SK-N-SH (cell line): ENCODE data around the gene SP100. TPM values are rescaled to one million over a fixed set of nuclear protein-coding genes. Genes with fewer than 3 reads are reported as not detected.

Experiments
- CTCF ChIA-PET: fragments of 300-600, 350-600 bp; formaldehyde crosslinking; extraction: SDS; loops from one replicate; lab custom pipeline; 2021; lab: Yijun Ruan, JAX
- POLR2A ChIA-PET: fragments of 350-600 bp; sonication (Branson Sonifier 250); formaldehyde crosslinking; extraction: SDS; loops from one replicate; lab custom pipeline; 2020; ENCODE audit warnings: antibody characterized with exemption, inconsistent platforms; lab: Yijun Ruan, JAX
- DNase-seq: peaks from one replicate; pipeline ENCODE4 v3.0.0; 2012
- H2AFZ ChIP-seq: fragments of 200-600 bp; sonication (generic); 2 replicates; pipeline ENCODE4 v1.8.1; 2016; ENCODE audit warnings: antibody characterized with exemption, mild to moderate bottlenecking, low read depth
- H3F3A ChIP-seq: fragments of 200-600 bp; sonication (generic); replicated peaks from 2 replicates; pipeline ENCODE3; 2016; ENCODE audit warnings: antibody characterized with exemption, mild to moderate bottlenecking; ENCODE audit not compliant: insufficient read depth
- H3K27ac ChIP-seq, 2 experiments: fragments of 200-500 bp in 1 of 2; fragments of 200-600 bp in 1 of 2; sonication (Bioruptor generic) in 1 of 2; sonication (generic), shearing (Covaris generic) in 1 of 2; 2 replicates each; pipeline versions ENCODE4 v1.5.1 to v1.6.1; 2014 to 2016; ENCODE audit warnings: low read depth in 2 of 2, inconsistent platforms in 1 of 2, low read length in 1 of 2, mild to moderate bottlenecking in 1 of 2, mixed read lengths in 1 of 2
- H3K27me3 ChIP-seq: fragments of 200-600 bp; sonication (generic), shearing (Covaris generic); 2 replicates; pipeline ENCODE4 v1.6.1; 2016; ENCODE audit warnings: mixed run types; ENCODE audit not compliant: insufficient read depth
- H3K36me3 ChIP-seq, 2 experiments: fragments of 200-500 bp in 1 of 2; fragments of 200-600 bp in 1 of 2; sonication (Bioruptor generic) in 1 of 2; sonication (generic) in 1 of 2; replicated peaks in 1 of 2; 2 replicates each; pipeline versions ENCODE3 to v1.5.1; 2014 to 2016; ENCODE audit warnings: low read length in 1 of 2, mild to moderate bottlenecking in 1 of 2; ENCODE audit not compliant: insufficient read depth in 2 of 2, control insufficient read depth in 1 of 2
- H3K4me1 ChIP-seq, 2 experiments: fragments of 200-500 bp in 1 of 2; fragments of 200-600 bp in 1 of 2; sonication (Bioruptor generic) in 1 of 2; sonication (generic), shearing (Covaris generic) in 1 of 2; 2 replicates each; pipeline versions ENCODE4 v1.5.1 to v1.6.1; 2014 to 2016; ENCODE audit warnings: low read depth in 1 of 2, low read length in 1 of 2, mixed run types in 1 of 2; ENCODE audit not compliant: insufficient read depth in 2 of 2, control insufficient read depth in 1 of 2
- H3K4me2 ChIP-seq: fragments of 200-600 bp; sonication (generic), shearing (Covaris generic); 2 replicates; pipeline ENCODE4 v1.6.1; 2017; ENCODE audit warnings: mixed run types
- H3K4me3 ChIP-seq, 2 experiments: fragments of 200-500 bp in 1 of 2; fragments of 200-600 bp in 1 of 2; sonication (Bioruptor generic) in 1 of 2; sonication (generic), shearing (Covaris generic) in 1 of 2; 2 replicates each; pipeline versions ENCODE4 v1.5.1 to v1.8.1; 2014 to 2016; ENCODE audit warnings: low read depth in 2 of 2, inconsistent platforms in 1 of 2, low read length in 1 of 2, mild to moderate bottlenecking in 1 of 2, mixed read lengths in 1 of 2, moderate library complexity in 1 of 2
- H3K79me2 ChIP-seq: fragments of 200-600 bp; sonication (generic); 2 replicates; pipeline ENCODE4 v1.8.1; 2017; ENCODE audit warnings: mild to moderate bottlenecking; ENCODE audit not compliant: insufficient read depth
- H3K9ac ChIP-seq: fragments of 200-600 bp; sonication (generic); 2 replicates; pipeline ENCODE4 v1.6.1; 2017; ENCODE audit warnings: mixed run types
- H3K9me2 ChIP-seq: fragments of 200-600 bp; sonication (generic); 2 replicates; pipeline ENCODE4 v1.6.1; 2017; ENCODE audit warnings: mixed run types
- H3K9me3 ChIP-seq: fragments of 200-600 bp; sonication (generic); 2 replicates; pipeline ENCODE4 v1.6.1; 2017; ENCODE audit warnings: mixed run types, mild to moderate bottlenecking, moderate library complexity
- H4K20me1 ChIP-seq: fragments of 200-600 bp; sonication (generic); 2 replicates; pipeline ENCODE4 v1.6.1; 2017; ENCODE audit warnings: mild to moderate bottlenecking, mixed run types; ENCODE audit not compliant: insufficient read depth
- CHD2 ChIP-seq: fragments of 150-350 bp; IDR thresholded peaks from 2 replicates; pipeline ENCODE4 v1.6.1; 2018; ENCODE audit warnings: low read length; ENCODE audit not compliant: partially characterized antibody
- EZH2phosphoT487 ChIP-seq: fragments of 200-600 bp; sonication (generic); IDR thresholded peaks from 2 replicates; pipeline ENCODE4 v1.6.1; 2017; ENCODE audit warnings: low read depth, mixed run types, mild to moderate bottlenecking, antibody characterized with exemption, moderate library complexity, borderline replicate concordance
- FOSL2 ChIP-seq: IDR thresholded peaks from 2 replicates; pipeline ENCODE4 v1.4.0; 2012; ENCODE audit warnings: low read depth, mild to moderate bottlenecking, moderate library complexity, borderline replicate concordance
- FOXJ3 ChIP-seq: sonication (generic); formaldehyde crosslinking; IDR thresholded peaks from 2 replicates; pipeline ENCODE4 v1.5.1; 2020; ENCODE audit warnings: mild to moderate bottlenecking, missing genetic modification reagents
- GABPA ChIP-seq: IDR thresholded peaks from 2 replicates; pipeline ENCODE4 v1.4.0; 2012; ENCODE audit warnings: low read depth, mild to moderate bottlenecking
- IRF3 ChIP-seq: fragments of 150-350 bp; IDR thresholded peaks from 2 replicates; pipeline ENCODE4 v1.6.1; 2016; ENCODE audit warnings: mild to moderate bottlenecking, low read depth, low read length
- JUND ChIP-seq: IDR thresholded peaks from 2 replicates; pipeline ENCODE4 v1.4.0; 2012
- MEF2A ChIP-seq: IDR thresholded peaks from 2 replicates; pipeline ENCODE4 v1.4.0; 2012; ENCODE audit warnings: low read depth, borderline replicate concordance
- PBX3 ChIP-seq: IDR thresholded peaks from 2 replicates; pipeline ENCODE4; 2012
- POLR2AphosphoS5 ChIP-seq: IDR thresholded peaks from 2 replicates; pipeline ENCODE4 v1.6.1; 2012; ENCODE audit warnings: low read depth, low read length
- RAD21 ChIP-seq: IDR thresholded peaks from 2 replicates; pipeline ENCODE4 v1.6.1; 2012; ENCODE audit warnings: mild to moderate bottlenecking, low read length
- RCOR1 ChIP-seq: fragments of 150-350 bp; IDR thresholded peaks from 2 replicates; pipeline ENCODE4 v1.6.1; 2017; ENCODE audit warnings: antibody characterized with exemption, low read length
- REST ChIP-seq: IDR thresholded peaks from 2 replicates; pipeline ENCODE4 v1.6.1; 2012; ENCODE audit warnings: mild to moderate bottlenecking, low read depth, low read length, moderate library complexity
- RFX5 ChIP-seq: IDR thresholded peaks from 2 replicates; pipeline ENCODE4 v1.6.1; 2012; ENCODE audit warnings: mild to moderate bottlenecking, improper control_type of control experiment, low read length
- RXRA ChIP-seq: IDR thresholded peaks from 2 replicates; pipeline ENCODE4 v1.4.0; 2012; ENCODE audit warnings: low read depth, mild to moderate bottlenecking, borderline replicate concordance
- TEAD4 ChIP-seq: IDR thresholded peaks from 2 replicates; pipeline ENCODE4 v1.4.0; 2012; ENCODE audit warnings: mild to moderate bottlenecking, borderline replicate concordance; ENCODE audit not compliant: insufficient read depth
- YY1 ChIP-seq: IDR thresholded peaks from 2 replicates; pipeline ENCODE4 v1.4.0; 2012; ENCODE audit warnings: low read depth, mild to moderate bottlenecking
- WGBS: methylation state at CpG from one replicate; pipeline ENCODE4 v1.1.6; 2017; ENCODE audit warnings: low lambda C conversion rate; 5-methylcytosine and 5-hydroxymethylcytosine counted together
- polyA plus RNA-seq, 3 experiments: library from polyadenylated mRNA; depleted of rRNA; stranded (reverse); fragments of >200 nt; gene quantifications; 2 replicates each; pipeline ENCODE4 v1.2.3, GENCODE V29; 2012

Gene SP100
- polyA plus RNA-seq, 1 of the 3 experiments (the other 2 are of a cell fraction) = 38.1 TPM

GRCh38 chr2:230583581-230583980 lies 167.6 kb downstream of the SP100 start:
- Histone ChIP-seq H3F3A (no peaks in the 10 kb centered on the region), H3K4me3 (no peak overlapping the region), H3K36me3 (no peaks in the 10 kb centered on the region), H4K20me1 (no peaks in the 10 kb centered on the region), H3K79me2 (no peaks in the 10 kb centered on the region), H3K9me3 (no peaks in the 10 kb centered on the region), H3K9ac (no peak overlapping the region), H3K27ac (no peak overlapping the region), H3K4me2 (no peak overlapping the region), H2AFZ (peak overlapping the region; percentile 4; the same call in 1 of the 2 replicates), H3K9me2 (no peaks in the 10 kb centered on the region)
- ChIA-PET CTCF (no interaction called here), POLR2A (no interaction called here)
- no peak for DNase-seq
- WGBS = 42% methylated on average over 2 of the region's 2 CpGs
- TF ChIP-seq FOXJ3 (CRISPR knock-in tag) (no peak), YY1 (no peak), RXRA (no peak), RFX5 (no peak), JUND (no peak), RCOR1 (no peak), POLR2AphosphoS5 (no peak), GABPA (no peak), FOSL2 (no peak), REST (no peak), CHD2 (no peak), RAD21 (no peak), MEF2A (no peak), PBX3 (no peak), IRF3 (no peak), TEAD4 (no peak), EZH2phosphoT487 (no peak)
- TF ChIP-seq, all 33 proteins: peak for 0
- Histone ChIP-seq H3K27me3 (no peaks in the 10 kb centered on the region), H3K4me1 (no peaks in the 10 kb centered on the region)
